ENCODE measurements around the gene MAPK4. TPM values are rescaled to one million over a fixed set of nuclear protein-coding genes. Genes with fewer than 3 reads are reported as not detected.

The MAPK4 gene
- total RNA-seq, 3 donors from 2014 or later = 0.41 to 9.9 (median 0.43) TPM

GRCh38 chr18:50751490-50751889 lies 191.6 kb downstream of the MAPK4 start:
- Histone ChIP-seq H3K9me3 (no peaks in the 10 kb centered on the region), H3K4me1 (ENCODE audit: low read depth) (no peaks in the 10 kb centered on the region), H3K36me3 (ENCODE audit: low read depth) (no peaks in the 10 kb centered on the region), H3K4me3 (no peak overlapping the region)
- TF ChIP-seq CTCF (IDR thresholded peaks at IDR 0.05) = no peak
- intact Hi-C loops (cut with DNase I, micrococcal nuclease) = no loop called here
- DNase-seq (no peak), ATAC-seq (no peak)

- ATAC-seq (no peak), DNase-seq (no peak)
- Histone ChIP-seq H3K4me1 (ENCODE audit: low read depth) (no peaks in the 10 kb centered on the region), H3K4me3 (no peak overlapping the region), H3K36me3 (ENCODE audit: low read depth) (no peaks in the 10 kb centered on the region), H3K9me3 (no peaks in the 10 kb centered on the region)
- TF ChIP-seq CTCF (IDR thresholded peaks at IDR 0.05) = no peak
- intact Hi-C loops (cut with DNase I, micrococcal nuclease) = no loop called here
These were observed 192.1 kb downstream of the MAPK4 start for GRCh38 chr18:50751947-50752346.

- DNase-seq = no peak
- H3K9me3 ChIP-seq = no peaks in the 10 kb centered on the region
- TF ChIP-seq CTCF (IDR thresholded peaks at IDR 0.05) = no peak
- H3K4me3 ChIP-seq = no peak overlapping the region
- no peak for ATAC-seq
- intact Hi-C loops (cut with DNase I, micrococcal nuclease) = no loop called here
- H3K4me1 ChIP-seq (ENCODE audit: low read depth) = no peaks in the 10 kb centered on the region
- H3K36me3 ChIP-seq (ENCODE audit: low read depth) = no peaks in the 10 kb centered on the region
These were observed 193.4 kb downstream of the MAPK4 start for GRCh38 chr18:50753311-50753710.

- TF ChIP-seq CTCF (IDR thresholded peaks at IDR 0.05) = no peak
- H3K4me1 ChIP-seq (ENCODE audit: low read depth) = no peaks in the 10 kb centered on the region
- no peaks in the 10 kb centered on the region for H3K9me3 ChIP-seq
- ATAC-seq (no peak), DNase-seq (no peak)
- H3K36me3 ChIP-seq (ENCODE audit: low read depth) = no peaks in the 10 kb centered on the region
- H3K4me3 ChIP-seq = no peak overlapping the region
- intact Hi-C loops (cut with DNase I, micrococcal nuclease) = no loop called here
These were observed 194.4 kb downstream of the MAPK4 start for GRCh38 chr18:50754297-50754696.

- TF ChIP-seq CTCF (IDR thresholded peaks at IDR 0.05) = no peak
- H3K36me3 ChIP-seq (ENCODE audit: low read depth) = no peaks in the 10 kb centered on the region
- DNase-seq (peak in 1 of 3 donors; percentile 5), ATAC-seq (no peak)
- no peak overlapping the region for H3K4me3 ChIP-seq
- intact Hi-C loops (cut with DNase I, micrococcal nuclease) = no loop called here
- no peaks in the 10 kb centered on the region for H3K4me1 ChIP-seq (ENCODE audit: low read depth)
- H3K9me3 ChIP-seq = no peaks in the 10 kb centered on the region
These were observed 197.5 kb downstream of the MAPK4 start for GRCh38 chr18:50757358-50757757.

- DNase-seq = no peak
- TF ChIP-seq CTCF (IDR thresholded peaks at IDR 0.05) = no peak
- ATAC-seq = no peak
- no peaks in the 10 kb centered on the region for H3K4me1 ChIP-seq (ENCODE audit: low read depth)
- intact Hi-C loops (cut with DNase I, micrococcal nuclease) = no loop called here
- peaks cover 26% of the 10 kb centered on the region for H3K9me3 ChIP-seq
- H3K4me3 ChIP-seq = no peak overlapping the region
- no peaks in the 10 kb centered on the region for H3K36me3 ChIP-seq (ENCODE audit: low read depth)
These were observed 209.6 kb downstream of the MAPK4 start for GRCh38 chr18:50769463-50769862.

Measured in mucosa of descending colon (tissue), 3 donors.